OCI-LY7 (cell line): ENCODE results near the gene FAM78A. TPM values are rescaled to one million over a fixed set of nuclear protein-coding genes. Genes with fewer than 3 reads are reported as not detected.
A peak's percentile ranks its signal among the peaks of the same experiment; 100 is the strongest.

ENCODE experiments used
- BruUV-seq: library from RNA; stranded (reverse); fragments of 400-500 nt; replicated peaks from 2 replicates; lab custom pipeline; 2021; lab: Mats Ljungman, UMichigan
- CTCF ChIA-PET: fragments of 300-600 bp; sonication (Branson Sonifier 250); formaldehyde crosslinking; loops from one replicate; lab custom pipeline; 2022; ENCODE audit warnings: antibody characterized with exemption; ENCODE audit not compliant: unreplicated experiment; lab: Charles Lee
- POLR2A ChIA-PET: fragments of 300-600 bp; sonication (Branson Sonifier 250); formaldehyde crosslinking; loops from one replicate; lab custom pipeline; 2022; ENCODE audit warnings: antibody characterized with exemption; lab: Charles Lee
- DNase-seq: peaks from one replicate; pipeline ENCODE4 v3.0.0-alpha.2; 2015; ENCODE audit warnings: low spot score
- H2AFZ ChIP-seq: fragments of 200-600 bp; sonication (generic), shearing (Covaris generic); 2 replicates; pipeline ENCODE4 v1.6.1; 2014; ENCODE audit warnings: mild to moderate bottlenecking, antibody characterized with exemption, low read length, moderate library complexity
- H3K27ac ChIP-seq: fragments of 200-600 bp; sonication (generic); 2 replicates; pipeline ENCODE4 v1.5.1; 2014; ENCODE audit warnings: mixed run types, low read depth, mild to moderate bottlenecking, moderate library complexity, low read length, inconsistent platforms; ENCODE audit not compliant: poor library complexity, severe bottlenecking
- H3K36me3 ChIP-seq: fragments of 200-600 bp; sonication (generic); 2 replicates; pipeline ENCODE4 v1.6.1; 2014; ENCODE audit warnings: mild to moderate bottlenecking, antibody characterized with exemption, low read length, moderate library complexity, mixed read lengths; ENCODE audit not compliant: insufficient read depth
- H3K4me1 ChIP-seq: fragments of 200-600 bp; sonication (generic); 2 replicates; pipeline ENCODE4 v1.5.1; 2014; ENCODE audit warnings: mild to moderate bottlenecking, low read length; ENCODE audit not compliant: insufficient read depth, poor library complexity, severe bottlenecking
- H3K4me2 ChIP-seq: fragments of 200-600 bp; sonication (generic); 2 replicates; pipeline ENCODE4 v1.6.1; 2014; ENCODE audit warnings: mild to moderate bottlenecking, low read length
- H3K4me3 ChIP-seq: fragments of 200-600 bp; sonication (generic); 2 replicates; pipeline ENCODE4 v1.5.1; 2014; ENCODE audit warnings: mild to moderate bottlenecking, low read depth, low read length; ENCODE audit not compliant: poor library complexity, severe bottlenecking
- H3K79me2 ChIP-seq: fragments of 200-600 bp; sonication (generic); 2 replicates; pipeline ENCODE4 v1.6.1; 2016; ENCODE audit warnings: low read depth, mild to moderate bottlenecking, low read length, moderate library complexity, mixed read lengths; ENCODE audit not compliant: insufficient read depth
- H3K9me2 ChIP-seq: fragments of 200-600 bp; sonication (generic); 2 replicates; pipeline ENCODE4 v1.6.1; 2016; ENCODE audit warnings: mild to moderate bottlenecking, low read length, mixed read lengths; ENCODE audit not compliant: insufficient read depth
- H3K9me3 ChIP-seq: fragments of 200-600 bp; sonication (generic); 2 replicates; pipeline ENCODE4 v1.6.1; 2014; ENCODE audit warnings: mild to moderate bottlenecking, mixed run types, low read length, mixed read lengths
- H4K20me1 ChIP-seq: fragments of 200-600 bp; sonication (generic); 2 replicates; pipeline ENCODE4 v1.6.1; 2014; ENCODE audit warnings: mild to moderate bottlenecking, antibody characterized with exemption, low read length, moderate library complexity, mixed read lengths; ENCODE audit not compliant: insufficient read depth
- EZH2phosphoT487 ChIP-seq: fragments of 200-600 bp; sonication (generic); IDR thresholded peaks from 2 replicates; pipeline ENCODE4 v1.6.1; 2018; ENCODE audit warnings: low read depth, borderline replicate concordance, mild to moderate bottlenecking, mixed run types, antibody characterized with exemption, low read length, moderate library complexity, mixed read lengths
- intact Hi-C: fragments of 100-400 bp; cut with micrococcal nuclease; formaldehyde crosslinking; loops from one replicate; pipeline ENCODE4 v1.10.0; 2022; ENCODE audit not compliant: unreplicated experiment
- total RNA-seq, 2 experiments: library from RNA; depleted of rRNA in 1 of 2; stranded (reverse); fragments of >200 nt in 1 of 2; shearing (Covaris generic) in 1 of 2; gene quantifications; 2 replicates each; pipeline ENCODE4 v1.2.3, GENCODE V29; 2014 to 2022
- TF ChIP-seq, protein P1 (sequence below): fragments of 200-600 bp; sonication (generic); conservative IDR thresholded peaks from 2 replicates; pipeline ENCODE4 v1.5.1; 2014; ENCODE audit warnings: mild to moderate bottlenecking, antibody characterized with exemption, low read length, moderate library complexity, mixed read lengths

FAM78A gene
- total RNA-seq, 2 experiments from 2014 or later: 25.0 to 35.0 TPM

DNA sequence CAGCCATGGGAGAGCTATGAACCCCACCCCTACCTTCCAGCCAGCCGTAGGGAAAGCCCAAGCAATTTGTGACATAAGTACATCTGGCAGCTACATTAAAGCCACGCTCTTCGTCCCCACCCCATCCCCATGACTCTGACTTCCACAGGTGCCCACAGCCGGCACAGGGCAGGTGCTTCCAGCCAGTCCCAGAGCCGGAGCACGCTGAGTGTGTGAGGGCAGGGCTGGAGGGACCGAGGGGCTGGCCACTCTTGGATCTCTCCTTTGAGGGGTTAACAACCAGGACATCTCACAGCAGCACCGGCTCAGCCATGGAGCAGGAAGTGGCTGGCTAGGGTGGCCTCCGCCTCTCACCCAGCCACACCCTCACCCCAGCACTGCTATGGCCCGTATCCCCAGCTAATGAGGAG lies 2.4 kb upstream of the FAM78A start:
- ChIA-PET POLR2A (interaction anchor here (1.4 kb wide), 1 partner anchor 99 kb away, joined by 3 read pairs; no protein-coding TSS in a partner anchor), CTCF (interaction anchor here (0.9 kb wide), 1 partner anchor 118 kb away, joined by 3 read pairs; no protein-coding TSS in a partner anchor)
- H3K36me3 ChIP-seq: peaks cover 14% of the 10 kb centered on the region; the same call in 1 of the 2 replicates
- H3K9me3 ChIP-seq: no peaks in the 10 kb centered on the region
- no peaks in the 10 kb centered on the region for H4K20me1 ChIP-seq
- intact Hi-C loops: loop anchor here (5.0 to 10.0 kb wide), 3 partner anchors 36 to 459 kb away; no protein-coding TSS in a partner anchor
- H3K4me3 ChIP-seq: no peak overlapping the region
- peak overlapping the region; percentile 74; the same call in 1 of the 2 replicates for H3K4me2 ChIP-seq
- peaks cover 11% of the 10 kb centered on the region for H3K4me1 ChIP-seq
- H3K79me2 ChIP-seq: peaks cover 27% of the 10 kb centered on the region
- H3K9me2 ChIP-seq: no peaks in the 10 kb centered on the region
- peak overlapping the region; percentile 19; the same call in 1 of the 2 replicates for H2AFZ ChIP-seq
- BruUV-seq: no TSS peak
- no peak for DNase-seq
- no peak overlapping the region for H3K27ac ChIP-seq
- TF ChIP-seq, protein P1, sequence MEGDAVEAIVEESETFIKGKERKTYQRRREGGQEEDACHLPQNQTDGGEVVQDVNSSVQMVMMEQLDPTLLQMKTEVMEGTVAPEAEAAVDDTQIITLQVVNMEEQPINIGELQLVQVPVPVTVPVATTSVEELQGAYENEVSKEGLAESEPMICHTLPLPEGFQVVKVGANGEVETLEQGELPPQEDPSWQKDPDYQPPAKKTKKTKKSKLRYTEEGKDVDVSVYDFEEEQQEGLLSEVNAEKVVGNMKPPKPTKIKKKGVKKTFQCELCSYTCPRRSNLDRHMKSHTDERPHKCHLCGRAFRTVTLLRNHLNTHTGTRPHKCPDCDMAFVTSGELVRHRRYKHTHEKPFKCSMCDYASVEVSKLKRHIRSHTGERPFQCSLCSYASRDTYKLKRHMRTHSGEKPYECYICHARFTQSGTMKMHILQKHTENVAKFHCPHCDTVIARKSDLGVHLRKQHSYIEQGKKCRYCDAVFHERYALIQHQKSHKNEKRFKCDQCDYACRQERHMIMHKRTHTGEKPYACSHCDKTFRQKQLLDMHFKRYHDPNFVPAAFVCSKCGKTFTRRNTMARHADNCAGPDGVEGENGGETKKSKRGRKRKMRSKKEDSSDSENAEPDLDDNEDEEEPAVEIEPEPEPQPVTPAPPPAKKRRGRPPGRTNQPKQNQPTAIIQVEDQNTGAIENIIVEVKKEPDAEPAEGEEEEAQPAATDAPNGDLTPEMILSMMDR: no peak
- no peak for TF ChIP-seq EZH2phosphoT487

DNA sequence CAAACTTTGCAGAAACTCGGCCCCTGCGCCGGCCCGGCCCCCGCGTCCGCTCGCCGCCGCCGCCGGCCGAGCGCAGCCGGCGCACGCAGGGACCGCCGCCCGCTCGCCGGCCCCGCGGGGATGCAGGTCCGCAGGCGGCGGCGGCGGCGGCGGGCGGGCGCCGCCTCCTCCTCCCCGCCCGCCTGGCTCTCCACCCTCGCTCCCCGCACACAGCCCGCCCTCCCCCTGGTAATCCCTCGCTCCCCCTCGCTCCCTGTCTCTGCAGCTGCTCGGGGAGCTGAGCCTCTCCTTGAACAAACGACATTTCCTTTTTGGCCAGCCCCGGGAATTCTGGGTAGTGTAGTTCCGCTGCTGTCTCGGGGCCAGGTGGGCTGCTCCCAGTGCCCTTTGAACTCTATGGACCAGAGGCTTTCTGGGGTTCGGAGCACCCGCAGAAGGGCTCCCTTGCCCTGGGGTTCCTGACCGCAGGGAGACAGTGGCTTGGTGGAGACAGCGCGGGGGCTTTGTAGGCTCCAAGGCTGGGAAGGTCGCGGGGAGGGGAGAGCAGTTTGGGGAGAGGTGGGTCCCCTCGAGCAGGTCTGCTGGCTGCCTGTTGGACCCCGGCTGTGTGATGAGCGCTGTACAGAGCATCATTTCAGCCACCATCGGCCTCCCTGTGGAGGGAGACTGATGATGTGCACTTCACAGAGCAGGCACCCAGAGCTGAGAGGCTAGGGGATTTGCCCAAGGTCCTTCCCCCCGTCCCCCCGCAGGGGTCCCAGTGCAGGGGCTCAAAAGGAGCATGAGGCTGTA lies 1.8 kb upstream of the FAM78A start:
- Histone ChIP-seq H3K27ac (peak overlapping the region; percentile 54), H3K4me3 (peak overlapping the region; percentile 90), H3K79me2 (peaks cover 33% of the 10 kb centered on the region), H4K20me1 (no peaks in the 10 kb centered on the region), H3K9me3 (no peaks in the 10 kb centered on the region), H3K4me1 (peaks cover 17% of the 10 kb centered on the region), H2AFZ (peak overlapping the region; percentile 19; the same call in 1 of the 2 replicates), H3K9me2 (no peaks in the 10 kb centered on the region), H3K36me3 (peaks cover 14% of the 10 kb centered on the region; the same call in 1 of the 2 replicates), H3K4me2 (peak overlapping the region; percentile 74)
- peak; percentile 86 for DNase-seq
- TF ChIP-seq, protein P1: no peak
- TF ChIP-seq EZH2phosphoT487: no peak
- intact Hi-C loops: loop anchor here (5.0 to 10.0 kb wide), 3 partner anchors 36 to 459 kb away; no protein-coding TSS in a partner anchor
- ChIA-PET POLR2A (interaction anchor here (0.6 to 1.4 kb wide), 2 partner anchors 98 to 154 kb away, joined by 3 to 4 read pairs; no protein-coding TSS in a partner anchor), CTCF (interaction anchor here (0.6 kb wide), 1 partner anchor 1869 kb away, joined by 13 read pairs; no protein-coding TSS in a partner anchor)
- BruUV-seq: no TSS peak
